Neural progenitor cell (in vitro differentiated cells): ENCODE results near the gene ODC1. TPM values are rescaled to one million over a fixed set of nuclear protein-coding genes. Genes with fewer than 3 reads are reported as not detected.

Experiments
- DNase-seq: peaks from one replicate; pipeline ENCODE4 v3.0.0-alpha.2; 2016; ENCODE audit warnings: low spot score
- H2AFZ ChIP-seq: fragments of 200-600 bp; sonication (generic); replicated peaks from 2 replicates; pipeline ENCODE4 v1.6.1; 2016; ENCODE audit warnings: antibody characterized with exemption
- H3F3A ChIP-seq: fragments of 200-600 bp; sonication (generic); 2 replicates; pipeline ENCODE4 v1.6.1; 2016; ENCODE audit warnings: antibody characterized with exemption, low read depth
- H3K27ac ChIP-seq: fragments of 200-600 bp; sonication (generic); 2 replicates; pipeline ENCODE4 v1.5.1; 2016; ENCODE audit warnings: mild to moderate bottlenecking
- H3K27me3 ChIP-seq: fragments of 200-600 bp; sonication (generic); 2 replicates; pipeline ENCODE4 v1.6.1; 2016; ENCODE audit warnings: mild to moderate bottlenecking, moderate library complexity
- H3K36me3 ChIP-seq: fragments of 200-600 bp; sonication (generic); 2 replicates; pipeline ENCODE4 v1.5.1; 2016
- H3K4me1 ChIP-seq: fragments of 200-600 bp; sonication (generic); 2 replicates; pipeline ENCODE4 v1.6.1; 2016; ENCODE audit warnings: mixed run types
- H3K4me2 ChIP-seq: fragments of 200-600 bp; sonication (generic); 2 replicates; pipeline ENCODE4 v1.6.1; 2016
- H3K4me3 ChIP-seq: fragments of 200-600 bp; sonication (generic); 2 replicates; pipeline ENCODE4 v1.5.1; 2016
- H3K79me2 ChIP-seq: fragments of 200-600 bp; sonication (generic); 2 replicates; pipeline ENCODE4 v1.6.1; 2016; ENCODE audit warnings: low read depth
- H3K9ac ChIP-seq: fragments of 200-600 bp; sonication (generic); 2 replicates; pipeline ENCODE4 v1.6.1; 2016
- H3K9me3 ChIP-seq: fragments of 200-600 bp; sonication (generic); 2 replicates; pipeline ENCODE4 v1.5.1; 2016; ENCODE audit warnings: low read depth
- H4K20me1 ChIP-seq: fragments of 200-600 bp; sonication (generic); 2 replicates; pipeline ENCODE4 v1.6.1; 2016; ENCODE audit warnings: low read depth
- H3K27ac Mint-ChIP-seq: 3 replicates; pipeline ENCODE4 v1.8.0; 2021; ENCODE audit warnings: mixed read lengths
- H3K27me3 Mint-ChIP-seq: 2 replicates; pipeline ENCODE4 v1.8.0; 2022; ENCODE audit warnings: low read depth, mild to moderate bottlenecking, inconsistent platforms, moderate library complexity, mixed read lengths; ENCODE audit not compliant: insufficient read depth
- H3K36me3 Mint-ChIP-seq: 3 replicates; pipeline ENCODE4 v1.8.0; 2021; ENCODE audit warnings: mixed read lengths
- H3K4me1 Mint-ChIP-seq: 3 replicates; pipeline ENCODE4 v1.8.0; 2021; ENCODE audit warnings: mixed read lengths
- H3K4me3 Mint-ChIP-seq: 3 replicates; pipeline ENCODE4 v1.8.0; 2021; ENCODE audit warnings: mild to moderate bottlenecking, moderate library complexity, mixed read lengths
- H3K9me3 Mint-ChIP-seq: 3 replicates; pipeline ENCODE4 v1.8.0; 2020; ENCODE audit warnings: mixed read lengths
- EZH2 ChIP-seq: fragments of 200-600 bp; sonication (generic); IDR thresholded peaks from 2 replicates; pipeline ENCODE4 v1.6.1; 2017; ENCODE audit warnings: antibody characterized with exemption, mild to moderate bottlenecking, moderate library complexity
- EZH2phosphoT487 ChIP-seq: fragments of 200-600 bp; sonication (generic); IDR thresholded peaks from 2 replicates; pipeline ENCODE4 v1.6.1; 2017; ENCODE audit warnings: antibody characterized with exemption
- total RNA-seq: library from RNA; depleted of rRNA; stranded (reverse); fragments of >200 nt; gene quantifications from 2 replicates; pipeline ENCODE4 v1.2.3, GENCODE V29; 2015; ENCODE audit warnings: low replicate concordance
- TF ChIP-seq, protein P1 (sequence below): fragments of 200-600 bp; sonication (generic); IDR thresholded peaks from 2 replicates; pipeline ENCODE4 v1.5.1; 2017; ENCODE audit warnings: antibody characterized with exemption, mild to moderate bottlenecking

ODC1 gene
- total RNA-seq, 1 donor from 2014 or later: 437 TPM

DNA sequence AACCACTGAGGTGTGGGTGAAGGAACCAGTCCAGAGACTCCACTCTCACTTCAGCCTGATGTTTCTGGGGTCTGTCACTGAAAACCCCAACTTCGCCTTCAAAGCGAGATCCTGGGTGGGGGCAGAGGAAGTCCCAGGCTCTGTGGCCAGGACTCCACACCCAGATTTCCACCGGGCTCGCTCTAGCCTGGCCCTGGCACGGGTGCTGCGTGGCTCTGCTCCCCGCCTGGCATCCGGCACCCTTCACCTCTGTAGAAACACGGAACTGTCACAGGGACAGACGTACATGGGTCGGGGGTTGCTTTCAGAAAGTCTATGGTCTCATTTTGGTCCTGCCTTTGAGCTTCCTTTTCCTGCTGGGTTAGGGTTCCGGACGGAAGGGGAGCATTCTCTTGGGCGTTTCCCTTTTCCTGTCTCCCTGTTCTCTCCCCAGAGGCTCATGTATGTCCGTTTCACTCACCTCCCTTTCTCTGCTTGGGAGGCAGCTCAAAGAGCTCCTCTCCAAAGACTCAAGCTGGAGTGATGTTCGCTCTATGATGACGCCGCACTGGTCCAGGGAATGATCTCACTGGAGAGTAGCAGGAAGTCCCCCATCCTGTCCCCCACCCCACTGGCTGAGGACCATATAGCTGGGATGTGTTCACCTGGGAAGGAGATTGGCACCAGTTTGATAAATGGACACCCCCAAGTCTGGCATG is 41.5 kb downstream of the ODC1 start:
- Histone ChIP-seq H2AFZ (no peak overlapping the region), H3K4me2 (no peak overlapping the region), H3K4me3 (no peak overlapping the region), H3K4me1 (peaks cover 7% of the 10 kb centered on the region), H3K9me3 (no peaks in the 10 kb centered on the region), H3F3A (no peaks in the 10 kb centered on the region), H3K27ac (no peak overlapping the region), H4K20me1 (no peaks in the 10 kb centered on the region), H3K9ac (no peak overlapping the region), H3K36me3 (no peaks in the 10 kb centered on the region), H3K27me3 (no peaks in the 10 kb centered on the region), H3K79me2 (no peaks in the 10 kb centered on the region)
- peaks cover 20% of the 10 kb centered on the region for H3K4me1 Mint-ChIP-seq
- H3K27me3 Mint-ChIP-seq: peaks cover 6% of the 10 kb centered on the region
- no peak overlapping the region for H3K4me3 Mint-ChIP-seq
- H3K9me3 Mint-ChIP-seq: no peaks in the 10 kb centered on the region
- no peak overlapping the region for H3K27ac Mint-ChIP-seq
- DNase-seq: no peak
- TF ChIP-seq, protein P1, sequence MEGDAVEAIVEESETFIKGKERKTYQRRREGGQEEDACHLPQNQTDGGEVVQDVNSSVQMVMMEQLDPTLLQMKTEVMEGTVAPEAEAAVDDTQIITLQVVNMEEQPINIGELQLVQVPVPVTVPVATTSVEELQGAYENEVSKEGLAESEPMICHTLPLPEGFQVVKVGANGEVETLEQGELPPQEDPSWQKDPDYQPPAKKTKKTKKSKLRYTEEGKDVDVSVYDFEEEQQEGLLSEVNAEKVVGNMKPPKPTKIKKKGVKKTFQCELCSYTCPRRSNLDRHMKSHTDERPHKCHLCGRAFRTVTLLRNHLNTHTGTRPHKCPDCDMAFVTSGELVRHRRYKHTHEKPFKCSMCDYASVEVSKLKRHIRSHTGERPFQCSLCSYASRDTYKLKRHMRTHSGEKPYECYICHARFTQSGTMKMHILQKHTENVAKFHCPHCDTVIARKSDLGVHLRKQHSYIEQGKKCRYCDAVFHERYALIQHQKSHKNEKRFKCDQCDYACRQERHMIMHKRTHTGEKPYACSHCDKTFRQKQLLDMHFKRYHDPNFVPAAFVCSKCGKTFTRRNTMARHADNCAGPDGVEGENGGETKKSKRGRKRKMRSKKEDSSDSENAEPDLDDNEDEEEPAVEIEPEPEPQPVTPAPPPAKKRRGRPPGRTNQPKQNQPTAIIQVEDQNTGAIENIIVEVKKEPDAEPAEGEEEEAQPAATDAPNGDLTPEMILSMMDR: no peak
- TF ChIP-seq EZH2 (no peak), EZH2phosphoT487 (no peak)
- no peaks in the 10 kb centered on the region for H3K36me3 Mint-ChIP-seq

DNA sequence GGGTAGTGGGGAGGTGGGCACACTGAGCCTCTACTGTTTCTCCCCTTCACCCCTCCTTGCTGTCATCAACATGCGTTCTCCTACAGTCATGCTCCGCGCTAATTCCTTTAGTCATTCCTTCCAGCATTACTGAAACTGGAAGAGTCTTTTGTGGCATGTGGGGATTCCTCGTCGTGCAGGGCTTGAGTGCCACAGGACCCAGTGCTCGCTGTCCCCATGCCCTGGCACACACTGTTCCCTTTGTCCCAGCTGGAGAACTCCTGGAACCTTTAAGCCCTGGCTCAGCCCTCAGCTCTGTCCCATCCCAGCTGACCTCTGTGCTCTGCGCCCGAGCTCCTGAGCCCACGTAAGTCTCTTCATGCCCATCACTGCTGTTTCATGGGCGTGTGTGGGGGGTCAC is 42.1 kb downstream of the ODC1 start:
- Histone ChIP-seq H3K36me3 (no peaks in the 10 kb centered on the region), H3K27ac (no peak overlapping the region), H2AFZ (no peak overlapping the region), H4K20me1 (no peaks in the 10 kb centered on the region), H3K4me1 (peaks cover 7% of the 10 kb centered on the region), H3K79me2 (no peaks in the 10 kb centered on the region), H3K27me3 (no peaks in the 10 kb centered on the region), H3F3A (no peaks in the 10 kb centered on the region), H3K4me3 (no peak overlapping the region), H3K9ac (no peak overlapping the region), H3K9me3 (no peaks in the 10 kb centered on the region), H3K4me2 (no peak overlapping the region)
- Mint-ChIP-seq H3K4me3 (no peak overlapping the region), H3K27me3 (peaks cover 6% of the 10 kb centered on the region), H3K36me3 (no peaks in the 10 kb centered on the region), H3K4me1 (peaks cover 20% of the 10 kb centered on the region), H3K9me3 (peaks cover 3% of the 10 kb centered on the region), H3K27ac (peak overlapping the region; percentile 76)
- DNase-seq: no peak
- TF ChIP-seq, protein P1: no peak
- TF ChIP-seq EZH2phosphoT487 (no peak), EZH2 (no peak)

DNA sequence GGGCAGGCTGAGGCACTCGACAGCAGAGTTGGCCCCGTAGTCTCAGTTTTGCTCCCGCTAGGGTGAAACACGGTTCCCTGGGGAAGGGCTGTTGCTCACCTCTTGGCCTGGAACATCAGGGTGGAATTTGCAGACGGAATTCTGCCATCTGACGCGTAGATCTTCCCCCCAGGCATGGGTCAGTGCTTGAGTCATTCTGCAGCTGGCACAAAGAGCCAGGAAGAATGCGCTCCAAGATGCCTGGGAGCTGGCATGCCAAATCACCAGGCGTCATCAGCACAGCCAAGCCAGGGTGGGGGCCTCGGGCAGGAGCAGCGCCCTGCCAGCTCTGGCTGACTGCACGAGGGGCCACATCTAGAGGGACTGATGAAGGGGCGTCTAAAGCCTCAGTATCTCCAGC is 42.7 kb downstream of the ODC1 start:
- Mint-ChIP-seq H3K27ac (peak overlapping the region; percentile 76), H3K27me3 (peaks cover 6% of the 10 kb centered on the region), H3K9me3 (peaks cover 3% of the 10 kb centered on the region), H3K36me3 (no peaks in the 10 kb centered on the region), H3K4me1 (peaks cover 18% of the 10 kb centered on the region), H3K4me3 (no peak overlapping the region)
- H3K4me1 ChIP-seq: peaks cover 7% of the 10 kb centered on the region
- no peaks in the 10 kb centered on the region for H3K36me3 ChIP-seq
- no peaks in the 10 kb centered on the region for H3K79me2 ChIP-seq
- no peak overlapping the region for H2AFZ ChIP-seq
- no peaks in the 10 kb centered on the region for H4K20me1 ChIP-seq
- TF ChIP-seq EZH2phosphoT487: no peak
- TF ChIP-seq, protein P1: no peak
- no peak for TF ChIP-seq EZH2
- no peak overlapping the region for H3K4me2 ChIP-seq
- no peaks in the 10 kb centered on the region for H3K9me3 ChIP-seq
- H3K27ac ChIP-seq: no peak overlapping the region
- no peaks in the 10 kb centered on the region for H3K27me3 ChIP-seq
- no peaks in the 10 kb centered on the region for H3F3A ChIP-seq
- H3K4me3 ChIP-seq: no peak overlapping the region
- no peak for DNase-seq
- H3K9ac ChIP-seq: no peak overlapping the region
